ENCODE results near the gene DLX5. TPM values are rescaled to one million over a fixed set of nuclear protein-coding genes. Genes with fewer than 3 reads are reported as not detected.
"Not testable (repeated sequence)": the region's sequence is repeated elsewhere in the genome, so short reads cannot be mapped to it uniquely, and the experiment has no call there.

The DLX5 gene
- polyA plus RNA-seq (ENCODE audit: insufficient read length) = 0.35 TPM

- DNase-seq = no peak
Measured at GRCh38 chr7:97024209-97025129, at the start of gene DLX5. Gene DLX5, minus strand, starts transcription at chr7:97024831. Its CDS starts 208 bp downstream, at chr7:97024623.

GRCh38 chr7:97072025-97072424 lies 47.4 kb upstream of the DLX5 start:
- not testable (repeated sequence) for DNase-seq

GRCh38 chr7:97064972-97065587 lies 40.4 kb upstream of the DLX5 start:
- peak; percentile 24 for DNase-seq

- no peak for DNase-seq
Measured at GRCh38 chr7:97064020-97064419, 39.4 kb upstream of the DLX5 start.

GRCh38 chr7:97043281-97043680 lies 18.6 kb upstream of the DLX5 start:
- no peak for DNase-seq

- DNase-seq = no peak
Measured at GRCh38 chr7:97039374-97040065, 14.9 kb upstream of the DLX5 start.

GRCh38 chr7:97034213-97034852 lies 9.7 kb upstream of the DLX5 start:
- not testable (repeated sequence) for DNase-seq

- peak; percentile 78 for DNase-seq
Measured at GRCh38 chr7:97027427-97028234, 3.0 kb upstream of the DLX5 start.

- no peak for DNase-seq
Measured at GRCh38 chr7:97026715-97027426, 2.2 kb upstream of the DLX5 start.

GRCh38 chr7:97025983-97026714 lies 1.5 kb upstream of the DLX5 start:
- DNase-seq = no peak

- DNase-seq = no peak
Measured at GRCh38 chr7:97025130-97025499, 484 bp upstream of the DLX5 start.

GRCh38 chr7:97022491-97023306 lies 1.9 kb downstream of the DLX5 start:
- DNase-seq = no peak

GRCh38 chr7:97021747-97022490 lies 2.7 kb downstream of the DLX5 start:
- no peak for DNase-seq

- DNase-seq = no peak
Measured at GRCh38 chr7:97020996-97021746, 3.5 kb downstream of the DLX5 start.

- no peak for DNase-seq
Measured at GRCh38 chr7:97020601-97020995, 4.0 kb downstream of the DLX5 start.

GRCh38 chr7:97019710-97020225 lies 4.9 kb downstream of the DLX5 start:
- no peak for DNase-seq

- DNase-seq = no peak
Measured at GRCh38 chr7:97018791-97019531, 5.7 kb downstream of the DLX5 start.

All from hindlimb muscle (tissue), 1 donor.